Endothelial cell of umbilical vein (primary cell): ENCODE measurements around the gene CACNA1C.

Experiments used
- CTCF ChIP-seq, 2 donors: IDR thresholded peaks; 1 replicate in 1 of 2; 2 replicates in 1 of 2; pipeline ENCODE4 v1.5.1; 2011; ENCODE audit warnings: low read length in 2 of 2, mild to moderate bottlenecking in 2 of 2, moderate library complexity in 2 of 2, control low read depth in 1 of 2, inconsistent platforms in 1 of 2, low read depth in 1 of 2; ENCODE audit not compliant: insufficient read depth in 1 of 2; ENCODE audit errors: extremely low read depth in 1 of 2
- EZH2 ChIP-seq: IDR thresholded peaks from 2 replicates; pipeline ENCODE4 v1.6.1; 2012; ENCODE audit warnings: borderline replicate concordance, low read depth, mild to moderate bottlenecking, moderate library complexity, low read length, inconsistent platforms; ENCODE audit not compliant: severe bottlenecking
- MAX ChIP-seq: IDR thresholded peaks from 2 replicates; pipeline ENCODE4 v1.6.1; 2011; ENCODE audit not compliant: insufficient read depth, insufficient read length

GRCh38 chr12:2669560-2669959 lies 616.8 kb downstream of the CACNA1C start:
- no peak for TF ChIP-seq EZH2
- no peak for TF ChIP-seq MAX
- no peak for TF ChIP-seq CTCF (IDR thresholded peaks at IDR 0.05; ENCODE audit: extremely low read depth in 1 of 2, insufficient read depth in 1 of 2, low read depth in 1 of 2, low read length in 2 of 2)
